SK-N-SH (cell line): ENCODE measurements around the gene GPR101. TPM values are rescaled to one million over a fixed set of nuclear protein-coding genes. Genes with fewer than 3 reads are reported as not detected.

Experiments used
- CTCF ChIA-PET: fragments of 300-600, 350-600 bp; formaldehyde crosslinking; extraction: SDS; loops from one replicate; lab custom pipeline; 2021; lab: Yijun Ruan, JAX
- POLR2A ChIA-PET: fragments of 350-600 bp; sonication (Branson Sonifier 250); formaldehyde crosslinking; extraction: SDS; loops from one replicate; lab custom pipeline; 2020; ENCODE audit warnings: antibody characterized with exemption, inconsistent platforms; lab: Yijun Ruan, JAX
- DNase-seq: peaks from one replicate; pipeline ENCODE4 v3.0.0; 2012
- H2AFZ ChIP-seq: fragments of 200-600 bp; sonication (generic); 2 replicates; pipeline ENCODE4 v1.8.1; 2016; ENCODE audit warnings: antibody characterized with exemption, mild to moderate bottlenecking, low read depth
- H3F3A ChIP-seq: fragments of 200-600 bp; sonication (generic); replicated peaks from 2 replicates; pipeline ENCODE3; 2016; ENCODE audit warnings: antibody characterized with exemption, mild to moderate bottlenecking; ENCODE audit not compliant: insufficient read depth
- H3K27ac ChIP-seq, 2 experiments: fragments of 200-500 bp in 1 of 2; fragments of 200-600 bp in 1 of 2; sonication (Bioruptor generic) in 1 of 2; sonication (generic), shearing (Covaris generic) in 1 of 2; 2 replicates each; pipeline versions ENCODE4 v1.5.1 to v1.6.1; 2014 to 2016; ENCODE audit warnings: low read depth in 2 of 2, inconsistent platforms in 1 of 2, low read length in 1 of 2, mild to moderate bottlenecking in 1 of 2, mixed read lengths in 1 of 2
- H3K27me3 ChIP-seq: fragments of 200-600 bp; sonication (generic), shearing (Covaris generic); 2 replicates; pipeline ENCODE4 v1.6.1; 2016; ENCODE audit warnings: mixed run types; ENCODE audit not compliant: insufficient read depth
- H3K36me3 ChIP-seq, 2 experiments: fragments of 200-500 bp in 1 of 2; fragments of 200-600 bp in 1 of 2; sonication (Bioruptor generic) in 1 of 2; sonication (generic) in 1 of 2; replicated peaks in 1 of 2; 2 replicates each; pipeline versions ENCODE3 to v1.5.1; 2014 to 2016; ENCODE audit warnings: low read length in 1 of 2, mild to moderate bottlenecking in 1 of 2; ENCODE audit not compliant: insufficient read depth in 2 of 2, control insufficient read depth in 1 of 2
- H3K4me1 ChIP-seq, 2 experiments: fragments of 200-500 bp in 1 of 2; fragments of 200-600 bp in 1 of 2; sonication (Bioruptor generic) in 1 of 2; sonication (generic), shearing (Covaris generic) in 1 of 2; 2 replicates each; pipeline versions ENCODE4 v1.5.1 to v1.6.1; 2014 to 2016; ENCODE audit warnings: low read depth in 1 of 2, low read length in 1 of 2, mixed run types in 1 of 2; ENCODE audit not compliant: insufficient read depth in 2 of 2, control insufficient read depth in 1 of 2
- H3K4me2 ChIP-seq: fragments of 200-600 bp; sonication (generic), shearing (Covaris generic); 2 replicates; pipeline ENCODE4 v1.6.1; 2017; ENCODE audit warnings: mixed run types
- H3K4me3 ChIP-seq, 2 experiments: fragments of 200-500 bp in 1 of 2; fragments of 200-600 bp in 1 of 2; sonication (Bioruptor generic) in 1 of 2; sonication (generic), shearing (Covaris generic) in 1 of 2; 2 replicates each; pipeline versions ENCODE4 v1.5.1 to v1.8.1; 2014 to 2016; ENCODE audit warnings: low read depth in 2 of 2, inconsistent platforms in 1 of 2, low read length in 1 of 2, mild to moderate bottlenecking in 1 of 2, mixed read lengths in 1 of 2, moderate library complexity in 1 of 2
- H3K79me2 ChIP-seq: fragments of 200-600 bp; sonication (generic); 2 replicates; pipeline ENCODE4 v1.8.1; 2017; ENCODE audit warnings: mild to moderate bottlenecking; ENCODE audit not compliant: insufficient read depth
- H3K9ac ChIP-seq: fragments of 200-600 bp; sonication (generic); 2 replicates; pipeline ENCODE4 v1.6.1; 2017; ENCODE audit warnings: mixed run types
- H3K9me2 ChIP-seq: fragments of 200-600 bp; sonication (generic); 2 replicates; pipeline ENCODE4 v1.6.1; 2017; ENCODE audit warnings: mixed run types
- H3K9me3 ChIP-seq: fragments of 200-600 bp; sonication (generic); 2 replicates; pipeline ENCODE4 v1.6.1; 2017; ENCODE audit warnings: mixed run types, mild to moderate bottlenecking, moderate library complexity
- H4K20me1 ChIP-seq: fragments of 200-600 bp; sonication (generic); 2 replicates; pipeline ENCODE4 v1.6.1; 2017; ENCODE audit warnings: mild to moderate bottlenecking, mixed run types; ENCODE audit not compliant: insufficient read depth
- CHD2 ChIP-seq: fragments of 150-350 bp; IDR thresholded peaks from 2 replicates; pipeline ENCODE4 v1.6.1; 2018; ENCODE audit warnings: low read length; ENCODE audit not compliant: partially characterized antibody
- ELF1 ChIP-seq: IDR thresholded peaks from 2 replicates; pipeline ENCODE4 v1.4.0; 2012
- EP300 ChIP-seq, 2 experiments: IDR thresholded peaks; 2 replicates each; pipeline versions ENCODE4 v1.4.0 to v1.6.1; 2012; ENCODE audit warnings: borderline replicate concordance in 1 of 2, low read depth in 1 of 2, low read length in 1 of 2
- EZH2phosphoT487 ChIP-seq: fragments of 200-600 bp; sonication (generic); IDR thresholded peaks from 2 replicates; pipeline ENCODE4 v1.6.1; 2017; ENCODE audit warnings: low read depth, mixed run types, mild to moderate bottlenecking, antibody characterized with exemption, moderate library complexity, borderline replicate concordance
- FOXJ3 ChIP-seq: sonication (generic); formaldehyde crosslinking; IDR thresholded peaks from 2 replicates; pipeline ENCODE4 v1.5.1; 2020; ENCODE audit warnings: mild to moderate bottlenecking, missing genetic modification reagents
- FOXM1 ChIP-seq: IDR thresholded peaks from 2 replicates; pipeline ENCODE4 v1.4.0; 2012; ENCODE audit warnings: low read depth, mild to moderate bottlenecking
- GABPA ChIP-seq: IDR thresholded peaks from 2 replicates; pipeline ENCODE4 v1.4.0; 2012; ENCODE audit warnings: low read depth, mild to moderate bottlenecking
- GATA2 ChIP-seq: sonication (generic); formaldehyde crosslinking; IDR thresholded peaks from 2 replicates; pipeline ENCODE4 v1.5.0; 2020; ENCODE audit warnings: mild to moderate bottlenecking, missing genetic modification reagents
- MXI1 ChIP-seq: IDR thresholded peaks from 2 replicates; pipeline ENCODE4 v1.6.1; 2012; ENCODE audit warnings: mild to moderate bottlenecking, low read depth, low read length, improper control_type of control experiment
- NRF1 ChIP-seq: IDR thresholded peaks from 2 replicates; pipeline ENCODE4 v1.6.1; 2012; ENCODE audit warnings: low read depth, mild to moderate bottlenecking, low read length
- POLR2AphosphoS5 ChIP-seq: IDR thresholded peaks from 2 replicates; pipeline ENCODE4 v1.6.1; 2012; ENCODE audit warnings: low read depth, low read length
- RAD21 ChIP-seq: IDR thresholded peaks from 2 replicates; pipeline ENCODE4 v1.6.1; 2012; ENCODE audit warnings: mild to moderate bottlenecking, low read length
- SMC3 ChIP-seq: IDR thresholded peaks from 2 replicates; pipeline ENCODE4 v1.6.1; 2012; ENCODE audit warnings: low read depth, low read length, improper control_type of control experiment
- TAF1 ChIP-seq: IDR thresholded peaks from 2 replicates; pipeline ENCODE4 v1.6.1; 2012; ENCODE audit warnings: low read depth, mild to moderate bottlenecking, low read length, moderate library complexity, borderline replicate concordance
- TCF12 ChIP-seq: IDR thresholded peaks from 2 replicates; pipeline ENCODE4 v1.4.0; 2012
- YY1 ChIP-seq: IDR thresholded peaks from 2 replicates; pipeline ENCODE4 v1.4.0; 2012; ENCODE audit warnings: low read depth, mild to moderate bottlenecking
- WGBS: methylation state at CpG from one replicate; pipeline ENCODE4 v1.1.6; 2017; ENCODE audit warnings: low lambda C conversion rate; 5-methylcytosine and 5-hydroxymethylcytosine counted together
- polyA plus RNA-seq, 3 experiments: library from polyadenylated mRNA; depleted of rRNA; stranded (reverse); fragments of >200 nt; gene quantifications; 2 replicates each; pipeline ENCODE4 v1.2.3, GENCODE V29; 2012
- TF ChIP-seq, protein P1 (sequence below): IDR thresholded peaks from 2 replicates; pipeline ENCODE4; 2012
- TF ChIP-seq, protein P2 (sequence below): fragments of 150-350 bp; IDR thresholded peaks from 2 replicates; pipeline ENCODE4 v1.6.1; 2017; ENCODE audit warnings: antibody characterized with exemption, low read length, low read depth, borderline replicate concordance
- TF ChIP-seq, protein P3 (sequence below): IDR thresholded peaks from 2 replicates; pipeline ENCODE4 v1.4.0; 2012; ENCODE audit warnings: low read depth
- TF ChIP-seq, protein P4 (sequence below): fragments of 200-600 bp; sonication (generic); IDR thresholded peaks from 2 replicates; pipeline ENCODE4 v1.6.1; 2017; ENCODE audit warnings: antibody characterized with exemption, mild to moderate bottlenecking, moderate library complexity
- TF ChIP-seq, protein P5 (sequence below): IDR thresholded peaks from 2 replicates; pipeline ENCODE4 v1.4.0; 2012; ENCODE audit warnings: low read depth, borderline replicate concordance

Gene GPR101
- polyA plus RNA-seq, 1 of the 3 experiments (the other 2 are of a cell fraction): not detected

DNA sequence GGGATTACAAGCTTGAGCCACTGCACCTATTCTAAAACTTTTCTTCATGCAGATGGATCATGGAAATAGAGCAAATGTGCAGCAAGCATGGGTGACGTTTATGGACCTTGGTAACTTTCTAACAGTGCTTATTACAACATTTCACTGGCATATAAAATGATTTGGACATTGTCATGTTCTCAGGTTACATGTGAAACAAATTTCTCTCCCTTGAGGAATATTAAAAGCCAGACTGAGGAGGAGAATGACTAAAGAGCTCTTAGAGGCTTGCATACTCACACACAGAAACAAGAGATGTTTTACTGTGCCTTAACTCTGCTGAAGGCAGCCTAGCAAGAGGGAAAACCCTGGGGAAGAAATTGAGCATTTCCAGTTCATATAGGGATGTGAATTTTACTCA lies 38.6 kb upstream of the GPR101 start:
- H3K27ac ChIP-seq: no peak overlapping the region
- CTCF ChIA-PET: no interaction called here
- no peak for DNase-seq
- no peaks in the 10 kb centered on the region for H3K9me2 ChIP-seq
- no peaks in the 10 kb centered on the region for H3K36me3 ChIP-seq
- no peak overlapping the region for H3K9ac ChIP-seq
- no peaks in the 10 kb centered on the region for H3F3A ChIP-seq
- H3K79me2 ChIP-seq: no peaks in the 10 kb centered on the region
- TF ChIP-seq GABPA (no peak), GATA2 (CRISPR knock-in tag) (no peak), ELF1 (no peak), POLR2AphosphoS5 (no peak), FOXJ3 (CRISPR knock-in tag) (no peak), EP300 (IDR thresholded peaks at IDR 0.05; ENCODE audit: borderline replicate concordance in 1 of 2, low read depth in 1 of 2, low read length in 1 of 2) (no peak), FOXM1 (no peak), TCF12 (no peak), YY1 (no peak), MXI1 (no peak)
- TF ChIP-seq, protein P1, sequence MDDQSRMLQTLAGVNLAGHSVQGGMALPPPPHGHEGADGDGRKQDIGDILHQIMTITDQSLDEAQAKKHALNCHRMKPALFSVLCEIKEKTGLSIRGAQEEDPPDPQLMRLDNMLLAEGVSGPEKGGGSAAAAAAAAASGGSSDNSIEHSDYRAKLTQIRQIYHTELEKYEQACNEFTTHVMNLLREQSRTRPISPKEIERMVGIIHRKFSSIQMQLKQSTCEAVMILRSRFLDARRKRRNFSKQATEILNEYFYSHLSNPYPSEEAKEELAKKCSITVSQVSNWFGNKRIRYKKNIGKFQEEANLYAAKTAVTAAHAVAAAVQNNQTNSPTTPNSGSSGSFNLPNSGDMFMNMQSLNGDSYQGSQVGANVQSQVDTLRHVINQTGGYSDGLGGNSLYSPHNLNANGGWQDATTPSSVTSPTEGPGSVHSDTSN: no peak
- TF ChIP-seq, protein P2, sequence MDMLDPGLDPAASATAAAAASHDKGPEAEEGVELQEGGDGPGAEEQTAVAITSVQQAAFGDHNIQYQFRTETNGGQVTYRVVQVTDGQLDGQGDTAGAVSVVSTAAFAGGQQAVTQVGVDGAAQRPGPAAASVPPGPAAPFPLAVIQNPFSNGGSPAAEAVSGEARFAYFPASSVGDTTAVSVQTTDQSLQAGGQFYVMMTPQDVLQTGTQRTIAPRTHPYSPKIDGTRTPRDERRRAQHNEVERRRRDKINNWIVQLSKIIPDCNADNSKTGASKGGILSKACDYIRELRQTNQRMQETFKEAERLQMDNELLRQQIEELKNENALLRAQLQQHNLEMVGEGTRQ: no peak
- TF ChIP-seq, protein P3, sequence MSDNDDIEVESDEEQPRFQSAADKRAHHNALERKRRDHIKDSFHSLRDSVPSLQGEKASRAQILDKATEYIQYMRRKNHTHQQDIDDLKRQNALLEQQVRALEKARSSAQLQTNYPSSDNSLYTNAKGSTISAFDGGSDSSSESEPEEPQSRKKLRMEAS: no peak
- no peaks in the 10 kb centered on the region for H3K9me3 ChIP-seq
- POLR2A ChIA-PET: no interaction called here
- no peak overlapping the region for H3K4me3 ChIP-seq
- no peak overlapping the region for H3K4me2 ChIP-seq
- H3K4me1 ChIP-seq: no peaks in the 10 kb centered on the region
- no peaks in the 10 kb centered on the region for H4K20me1 ChIP-seq
- no peaks in the 10 kb centered on the region for H3K27me3 ChIP-seq
- 0% methylated on average over 1 of the region's 1 CpG for WGBS
- no peak overlapping the region for H2AFZ ChIP-seq

DNA sequence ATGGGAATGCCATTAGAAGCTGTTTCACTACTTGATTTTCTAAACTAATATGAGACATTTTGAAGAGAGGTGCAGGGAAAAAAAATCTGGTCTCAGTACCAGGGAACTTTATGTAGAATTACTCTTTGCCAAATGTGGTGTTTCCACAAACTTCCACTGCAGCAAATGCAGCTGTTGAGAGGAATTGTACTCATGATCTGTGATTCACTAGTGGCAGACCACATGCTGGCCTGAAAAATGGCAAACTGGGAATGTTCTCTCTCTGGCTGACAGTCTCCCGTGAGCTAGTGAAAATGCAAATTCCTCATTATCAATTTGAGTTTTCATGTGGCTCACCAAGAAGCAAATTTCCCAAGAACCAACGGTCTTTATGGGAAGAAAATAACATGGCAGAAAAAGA lies 37.8 kb upstream of the GPR101 start:
- CTCF ChIA-PET: no interaction called here
- POLR2A ChIA-PET: no interaction called here
- H3K4me2 ChIP-seq: no peak overlapping the region

More for the DNA sequence above, 37.8 kb upstream of the GPR101 start:
- H3F3A ChIP-seq: no peaks in the 10 kb centered on the region
- H2AFZ ChIP-seq: no peak overlapping the region
- TF ChIP-seq EZH2phosphoT487: no peak
- TF ChIP-seq, protein P4, sequence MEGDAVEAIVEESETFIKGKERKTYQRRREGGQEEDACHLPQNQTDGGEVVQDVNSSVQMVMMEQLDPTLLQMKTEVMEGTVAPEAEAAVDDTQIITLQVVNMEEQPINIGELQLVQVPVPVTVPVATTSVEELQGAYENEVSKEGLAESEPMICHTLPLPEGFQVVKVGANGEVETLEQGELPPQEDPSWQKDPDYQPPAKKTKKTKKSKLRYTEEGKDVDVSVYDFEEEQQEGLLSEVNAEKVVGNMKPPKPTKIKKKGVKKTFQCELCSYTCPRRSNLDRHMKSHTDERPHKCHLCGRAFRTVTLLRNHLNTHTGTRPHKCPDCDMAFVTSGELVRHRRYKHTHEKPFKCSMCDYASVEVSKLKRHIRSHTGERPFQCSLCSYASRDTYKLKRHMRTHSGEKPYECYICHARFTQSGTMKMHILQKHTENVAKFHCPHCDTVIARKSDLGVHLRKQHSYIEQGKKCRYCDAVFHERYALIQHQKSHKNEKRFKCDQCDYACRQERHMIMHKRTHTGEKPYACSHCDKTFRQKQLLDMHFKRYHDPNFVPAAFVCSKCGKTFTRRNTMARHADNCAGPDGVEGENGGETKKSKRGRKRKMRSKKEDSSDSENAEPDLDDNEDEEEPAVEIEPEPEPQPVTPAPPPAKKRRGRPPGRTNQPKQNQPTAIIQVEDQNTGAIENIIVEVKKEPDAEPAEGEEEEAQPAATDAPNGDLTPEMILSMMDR: no peak
- no peak for TF ChIP-seq GATA2 (CRISPR knock-in tag)
- no peak for TF ChIP-seq GABPA
- TF ChIP-seq, protein P5, sequence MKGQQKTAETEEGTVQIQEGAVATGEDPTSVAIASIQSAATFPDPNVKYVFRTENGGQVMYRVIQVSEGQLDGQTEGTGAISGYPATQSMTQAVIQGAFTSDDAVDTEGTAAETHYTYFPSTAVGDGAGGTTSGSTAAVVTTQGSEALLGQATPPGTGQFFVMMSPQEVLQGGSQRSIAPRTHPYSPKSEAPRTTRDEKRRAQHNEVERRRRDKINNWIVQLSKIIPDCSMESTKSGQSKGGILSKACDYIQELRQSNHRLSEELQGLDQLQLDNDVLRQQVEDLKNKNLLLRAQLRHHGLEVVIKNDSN: no peak
- no peak for TF ChIP-seq NRF1
- no peak for TF ChIP-seq FOXM1
- TF ChIP-seq, protein P1: no peak
- no peak for TF ChIP-seq RAD21
- no peak for TF ChIP-seq POLR2AphosphoS5
- TF ChIP-seq CHD2: no peak
- TF ChIP-seq SMC3: no peak
- TF ChIP-seq FOXJ3 (CRISPR knock-in tag): no peak
- TF ChIP-seq, protein P3: no peak
- TF ChIP-seq TAF1: no peak
- TF ChIP-seq MXI1: no peak
- TF ChIP-seq, all 33 proteins: peak for 0
- 0% methylated on average over 2 of the region's 2 CpGs for WGBS
- Histone ChIP-seq H3K9me3 (no peaks in the 10 kb centered on the region), H3K79me2 (no peaks in the 10 kb centered on the region), H3K4me1 (no peaks in the 10 kb centered on the region), H3K9ac (no peak overlapping the region), H3K4me3 (no peak overlapping the region), H3K27ac (no peak overlapping the region), H3K9me2 (no peaks in the 10 kb centered on the region), H3K27me3 (no peaks in the 10 kb centered on the region), H3K36me3 (no peaks in the 10 kb centered on the region), H4K20me1 (no peaks in the 10 kb centered on the region)
- DNase-seq: no peak
